ENCODE data around the gene TTBK2.
"Not testable (repeated sequence)": the region's sequence is repeated elsewhere in the genome, so short reads cannot be mapped to it uniquely, and the experiment has no call there.

TTBK2 gene

DNA sequence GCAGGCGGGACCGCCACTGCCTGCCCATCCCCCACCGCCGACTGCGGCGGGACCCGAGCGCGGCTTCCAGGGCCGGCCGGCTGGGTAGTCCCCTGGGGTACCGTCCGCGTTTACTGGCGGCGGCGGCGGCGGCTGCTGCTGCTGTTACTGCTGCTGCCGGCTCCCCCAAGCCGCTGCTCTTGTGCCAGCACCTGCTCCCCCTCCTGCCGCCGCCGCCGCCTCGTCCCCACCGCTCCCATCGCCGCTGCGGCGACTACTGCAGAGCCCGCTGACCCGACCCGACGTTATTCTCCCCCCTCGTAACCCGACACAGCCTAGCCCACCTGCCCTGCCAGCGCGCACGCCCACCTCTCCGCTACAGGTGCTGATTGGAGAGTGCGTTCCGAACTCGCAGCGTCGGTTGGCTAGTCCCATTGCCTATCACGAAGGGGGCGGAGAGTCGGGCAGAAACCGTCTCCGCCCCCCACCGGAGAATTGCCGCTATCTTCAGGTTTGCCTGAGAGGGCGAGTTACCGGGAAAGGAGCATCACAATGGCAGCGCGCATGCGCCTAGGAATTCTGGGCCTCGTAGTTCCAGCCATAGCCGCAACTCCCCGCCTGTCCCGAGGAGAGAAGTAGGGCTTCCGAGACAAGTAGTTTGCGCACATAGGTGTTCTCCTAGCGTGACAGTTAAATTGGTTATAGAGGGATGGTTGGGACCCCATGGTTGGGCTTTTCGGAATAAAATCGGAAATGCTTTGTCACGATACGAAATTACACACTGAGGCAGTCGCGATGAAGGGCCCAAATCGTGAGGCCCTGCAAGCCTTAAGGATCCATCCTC lies at the start of gene TTBK2:
Gene TTBK2 (minus strand): TSS at position 260 of the 823 bp plus-strand sequence. CDS start 42,161 bp downstream, outside the sequence.
- peak; percentile 93 to 95 (median 94) for DNase-seq

DNA sequence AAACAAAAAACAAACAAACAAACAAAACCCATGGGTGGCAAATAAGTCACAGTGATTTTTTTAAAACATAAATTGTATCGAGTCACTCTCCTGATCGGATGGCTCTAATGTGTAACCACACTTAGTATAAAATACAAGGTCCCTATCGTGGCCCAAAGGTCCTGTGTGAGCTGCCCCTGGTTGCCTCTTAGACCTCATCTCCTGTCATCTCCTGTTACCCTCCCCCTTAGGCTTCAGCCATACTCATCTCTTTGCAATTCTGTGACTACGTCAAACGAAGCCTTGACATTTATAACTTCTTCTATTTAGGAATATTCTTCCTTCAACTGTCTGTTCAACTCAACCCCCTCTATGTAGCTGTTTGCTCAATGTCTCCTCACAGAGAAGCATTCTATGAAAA lies 43.9 kb upstream of the TTBK2 start:
- no peak for DNase-seq

DNA sequence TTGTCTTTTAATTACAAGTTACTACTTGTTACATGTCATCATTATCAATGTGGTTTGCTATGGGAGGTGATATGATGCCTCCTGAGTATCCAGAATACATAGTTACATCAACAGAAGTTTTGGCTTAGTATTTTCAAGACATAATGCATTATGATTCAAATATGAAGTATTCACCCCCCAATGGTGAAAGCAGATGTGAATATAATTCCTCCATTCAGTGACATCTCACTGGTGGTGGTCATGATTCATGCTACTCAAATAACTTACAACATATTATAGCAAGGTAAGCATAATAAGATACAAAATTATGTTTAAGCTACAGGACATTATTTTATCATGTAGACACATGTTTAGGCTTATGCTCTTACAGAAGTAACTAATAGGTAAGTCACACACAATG lies 34.9 kb upstream of the TTBK2 start:
- DNase-seq = no peak

GRCh38 chr15:42954291-42954690 lies 33.7 kb upstream of the TTBK2 start:
- DNase-seq = no peak

DNA sequence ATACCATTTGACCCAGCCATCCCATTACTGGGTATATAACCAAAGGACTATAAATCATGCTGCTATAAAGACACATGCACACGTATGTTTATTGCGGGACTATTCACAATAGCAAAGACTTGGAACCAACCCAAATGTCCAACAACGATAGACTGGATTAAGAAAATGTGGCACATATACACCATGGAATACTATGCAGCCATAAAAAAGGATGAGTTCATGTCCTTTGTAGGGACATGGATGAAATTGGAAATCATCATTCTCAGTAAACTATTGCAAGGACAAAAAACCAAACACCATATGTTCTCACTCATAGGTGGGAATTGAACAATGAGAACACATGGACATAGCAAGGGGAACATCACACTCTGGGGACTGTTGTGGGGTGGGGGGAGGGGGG lies 28.3 kb upstream of the TTBK2 start:
- not testable (repeated sequence) for DNase-seq

GRCh38 chr15:42940527-42940926 lies 19.9 kb upstream of the TTBK2 start:
- no peak for DNase-seq

DNA sequence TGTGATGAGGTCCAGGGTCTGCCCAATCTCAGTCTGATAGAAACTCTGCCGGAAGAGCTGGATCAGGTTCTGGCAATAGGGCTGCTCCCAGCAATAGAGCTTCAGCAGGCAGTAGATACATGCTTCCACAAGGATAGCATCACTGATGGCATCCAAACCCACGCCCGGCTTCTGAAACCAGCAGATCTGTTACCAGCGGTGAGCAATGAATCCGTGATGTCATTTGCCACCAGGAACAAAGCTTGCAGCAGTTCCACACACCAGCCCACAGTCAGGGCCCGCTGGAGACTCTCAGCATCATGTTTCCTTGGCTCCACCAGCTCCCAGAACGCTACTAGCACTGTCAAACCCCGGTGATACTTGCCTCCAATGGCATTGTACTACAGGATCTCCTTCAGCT lies 19.3 kb upstream of the TTBK2 start:
- no peak for DNase-seq

GRCh38 chr15:42937143-42937542 lies 16.6 kb upstream of the TTBK2 start:
- DNase-seq = no peak

DNA sequence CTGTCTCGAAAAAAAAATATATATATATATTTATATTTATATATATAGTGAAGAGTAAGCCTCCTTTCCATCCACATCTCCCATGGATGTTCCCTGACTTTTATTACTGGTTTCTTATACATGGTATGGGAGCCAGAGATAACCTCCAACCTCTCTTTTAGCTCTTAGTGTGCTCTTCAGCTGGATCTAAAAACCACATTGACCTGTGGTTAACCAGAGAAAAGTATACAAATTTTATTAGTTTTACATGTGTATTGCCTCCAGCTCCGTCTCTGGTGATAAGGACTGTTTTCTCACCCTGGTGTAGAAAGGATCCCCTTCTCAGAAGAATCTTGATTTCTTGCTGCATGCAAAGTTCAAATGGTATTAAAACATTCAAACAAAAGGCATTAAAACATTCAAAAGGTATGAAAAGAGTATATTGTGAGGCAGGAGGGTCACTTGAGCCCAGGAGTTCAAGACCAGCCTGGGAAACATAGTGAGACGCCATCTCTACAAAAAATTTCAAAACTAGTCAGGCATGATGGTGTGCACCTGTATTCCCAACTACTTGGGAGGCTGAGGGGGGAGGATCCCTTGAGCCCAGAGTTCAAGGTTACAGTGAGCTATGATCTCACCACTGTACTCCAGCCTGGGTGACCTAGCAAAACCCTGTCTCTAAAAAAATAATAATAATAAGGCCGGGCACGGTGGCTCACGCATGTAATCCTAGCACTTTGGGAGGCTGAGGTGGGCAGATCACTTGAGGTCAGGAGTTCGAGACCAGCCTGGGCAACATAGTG lies 13.5 kb upstream of the TTBK2 start:
- DNase-seq = no peak

GRCh38 chr15:42932833-42933515 lies 12.4 kb upstream of the TTBK2 start:
- DNase-seq = no peak

DNA sequence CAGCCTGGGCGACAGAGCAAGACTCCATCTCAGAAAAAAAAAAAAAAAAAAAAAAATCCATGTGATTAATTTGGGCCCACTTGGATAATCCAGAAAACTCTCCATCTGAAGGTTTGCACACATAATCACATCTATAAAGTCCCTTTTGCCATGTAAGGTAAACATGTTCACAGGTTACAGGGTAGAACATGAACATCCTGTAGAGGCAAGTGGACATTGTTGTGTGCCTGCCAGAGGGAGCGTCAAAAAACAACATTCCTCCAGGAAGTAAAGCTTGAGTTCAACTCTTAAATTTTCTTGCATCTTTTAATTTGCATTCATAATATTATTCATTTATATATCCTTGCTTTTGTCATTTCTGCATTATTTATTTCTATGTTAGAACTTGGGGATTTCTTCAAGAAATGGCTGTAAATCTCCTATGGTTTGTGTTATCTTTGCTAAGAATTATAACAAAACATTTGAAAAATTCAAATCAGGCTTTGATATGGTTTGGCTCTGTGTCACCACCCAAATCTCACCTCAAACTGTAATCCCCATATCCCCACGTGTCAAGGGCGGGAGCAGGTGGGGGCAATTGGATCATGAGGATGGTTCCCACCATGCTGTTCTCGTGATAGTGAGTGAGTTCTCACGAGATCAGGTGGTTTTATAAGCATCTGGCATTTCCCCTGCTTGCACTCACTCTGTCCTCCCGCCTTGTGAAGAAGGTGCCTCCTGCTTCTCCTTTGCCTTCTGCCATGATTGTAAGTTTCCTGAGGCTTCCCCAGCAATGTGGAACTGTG lies 11.3 kb upstream of the TTBK2 start:
- no peak for DNase-seq

- no peak for DNase-seq
These were observed 8.8 kb upstream of the TTBK2 start for GRCh38 chr15:42929306-42929848.

DNA sequence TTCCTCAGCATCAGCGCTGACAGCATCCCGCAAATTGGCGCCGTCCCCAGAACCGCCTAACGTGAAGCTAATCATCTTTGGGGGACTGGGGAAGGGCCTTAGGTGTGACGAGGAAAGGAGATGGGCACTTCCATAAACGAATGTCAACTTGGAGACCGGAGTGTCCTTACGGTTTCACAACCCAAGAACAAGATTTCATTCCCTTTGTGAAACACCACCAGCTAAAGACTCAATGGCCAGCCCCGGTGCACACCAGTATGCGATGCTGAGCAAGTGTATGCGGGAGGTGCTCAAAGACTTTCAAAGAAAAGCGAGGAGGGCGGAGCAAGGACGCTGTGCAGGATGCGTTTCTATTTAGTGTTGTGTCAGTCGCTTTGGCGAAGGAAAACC lies 759 bp upstream of the TTBK2 start:
- peak in 2 of 4 experiments; percentile 13 to 20 for DNase-seq

DNA sequence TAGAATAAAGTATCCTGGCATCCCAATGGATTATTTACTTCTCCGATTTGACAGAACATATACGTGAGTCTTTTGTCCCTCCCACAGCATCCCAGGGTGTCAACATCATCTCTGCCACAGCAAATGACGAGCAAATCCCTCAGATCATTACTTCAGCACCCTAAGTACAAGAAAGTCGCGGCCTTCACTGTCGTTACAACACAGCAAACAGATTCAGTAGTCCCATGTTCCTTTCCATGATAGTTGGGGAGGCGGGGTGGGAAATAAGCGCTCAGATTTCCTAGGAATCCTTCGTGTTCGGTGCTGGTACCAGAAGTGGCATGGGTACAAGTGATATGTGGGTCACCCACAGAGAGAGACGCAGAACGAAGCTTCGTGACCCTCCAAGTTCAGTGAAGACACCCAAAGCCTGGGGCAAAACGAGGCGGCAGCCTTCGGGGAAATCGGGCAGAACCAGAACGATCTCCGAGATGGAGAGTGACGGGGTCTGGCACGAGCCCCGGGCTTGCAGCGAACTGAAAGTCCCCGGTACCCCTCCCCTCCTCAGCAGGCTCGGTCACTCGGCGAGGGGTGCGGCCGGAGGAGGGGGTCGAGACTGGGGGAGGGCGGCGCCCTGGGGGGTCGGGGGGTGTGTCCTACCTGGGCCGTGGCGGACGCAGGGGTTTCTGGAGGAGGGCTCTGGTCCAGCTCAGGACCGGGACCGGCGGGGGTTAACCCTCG lies 619 bp downstream of the TTBK2 start:
- DNase-seq = peak in 2 of 4 experiments; percentile 8 to 16

GRCh38 chr15:42919308-42919707 lies 1.3 kb downstream of the TTBK2 start:
- DNase-seq = no peak

GRCh38 chr15:42918047-42918446 lies 2.5 kb downstream of the TTBK2 start:
- DNase-seq = no peak

GRCh38 chr15:42915654-42916315 lies 4.8 kb downstream of the TTBK2 start:
- DNase-seq = no peak

DNA sequence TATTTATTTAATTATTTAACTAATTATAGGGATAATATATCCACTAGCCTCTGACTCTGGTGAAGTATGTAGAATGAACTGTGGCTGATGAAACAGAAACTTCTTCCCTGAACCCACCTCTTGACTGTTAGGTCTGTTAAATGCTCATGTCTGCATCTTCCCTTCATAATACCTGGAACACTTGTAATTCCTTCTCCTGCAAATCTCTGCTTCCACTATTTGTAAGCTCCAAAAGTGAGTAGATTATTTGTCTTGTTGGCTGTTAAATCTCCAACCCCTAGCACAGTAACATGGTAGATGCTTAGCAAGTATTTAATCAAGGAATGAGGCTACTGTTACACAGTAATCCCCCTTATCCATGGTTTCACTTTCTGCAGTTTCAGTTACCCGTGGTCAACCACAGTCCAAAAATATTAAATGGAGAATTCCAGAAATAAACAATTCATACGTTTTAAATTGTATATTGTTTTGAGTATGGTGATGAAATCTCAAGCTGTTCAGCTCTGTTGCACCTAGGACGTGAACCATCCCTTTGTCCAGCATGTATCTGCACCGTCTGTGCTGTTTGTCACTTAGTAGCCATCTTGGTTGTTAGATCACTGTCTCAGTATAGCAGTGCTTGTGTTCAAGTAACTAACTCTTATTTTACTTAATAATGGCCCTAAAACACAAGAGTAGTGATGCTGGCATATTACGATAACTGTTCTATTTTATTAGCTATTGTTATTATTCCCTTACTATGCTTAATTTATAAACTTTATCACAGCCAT lies 5.7 kb downstream of the TTBK2 start:
- DNase-seq = no peak

- no peak for DNase-seq
These were observed 9.5 kb downstream of the TTBK2 start for GRCh38 chr15:42911058-42911592.

- DNase-seq = no peak
These were observed 12.0 kb downstream of the TTBK2 start for GRCh38 chr15:42908538-42908937.
